Measurements from ENCODE around the gene ZNF385A. TPM values are rescaled to one million over a fixed set of nuclear protein-coding genes. Genes with fewer than 3 reads are reported as not detected.

The ZNF385A gene
- total and polyA plus RNA-seq, 2 of the 13 experiments (the other 11 are each of a cell fraction or from before 2014, with no cell fraction given), result 0.44 to 0.67 TPM

- TF ChIP-seq THAP7 (CRISPR knock-in tag; IDR thresholded peaks at IDR 0.05) (no peak), CCDC6 (CRISPR knock-in tag; IDR thresholded peaks at IDR 0.05) (no peak), NFIC (IDR thresholded peaks at IDR 0.05; ENCODE audit: low read length) (no peak), HIVEP1 (CRISPR knock-in tag; IDR thresholded peaks at IDR 0.05) (no peak; the same call in 1 of the 2 replicates), ZNF503 (CRISPR knock-in tag; IDR thresholded peaks at IDR 0.05) (no peak), ZNF619 (CRISPR knock-in tag; IDR thresholded peaks at IDR 0.05) (no peak), ZNF816 (CRISPR knock-in tag; IDR thresholded peaks at IDR 0.05; ENCODE audit: borderline replicate concordance) (no peak), TBX3 (IDR thresholded peaks at IDR 0.05; ENCODE audit: borderline replicate concordance) (no peak), ZNF644 (CRISPR knock-in tag; IDR thresholded peaks at IDR 0.05; ENCODE audit: low read depth) (no peak), ZKSCAN5 (CRISPR knock-in tag; IDR thresholded peaks at IDR 0.05) (no peak), TARDBP (CRISPR knock-in tag; IDR thresholded peaks at IDR 0.05) (no peak; the same call in none of the 2 replicates), ZFP36 (IDR thresholded peaks at IDR 0.05; ENCODE audit: borderline replicate concordance, low read depth, low read length, partially characterized antibody) (no peak), MXD4 (CRISPR knock-in tag; IDR thresholded peaks at IDR 0.05) (peak; percentile 62), ZNF225 (CRISPR knock-in tag; IDR thresholded peaks at IDR 0.05) (no peak), POLR2AphosphoS5 (IDR thresholded peaks at IDR 0.05; ENCODE audit: low read depth, low read length) (peak; percentile 90), MAFK (conservative IDR thresholded peaks at IDR 0.05 in 1 of 2, IDR thresholded peaks at IDR 0.05 in 1 of 2; ENCODE audit: low read length in 2 of 2) (no peak), GABPB1 (CRISPR knock-in tag; IDR thresholded peaks at IDR 0.05) (peak; percentile 46; the same call in 1 of the 2 replicates), ZNF484 (CRISPR knock-in tag; IDR thresholded peaks at IDR 0.05; ENCODE audit: borderline replicate concordance, low read depth) (no peak), NR2F2 (IDR thresholded peaks at IDR 0.05; ENCODE audit: borderline replicate concordance, low read depth) (no peak), EHMT2 (IDR thresholded peaks at IDR 0.05; ENCODE audit: borderline replicate concordance, low read depth, low read length) (no peak; the same call in 1 of the 2 replicates), ZNF703 (CRISPR knock-in tag; IDR thresholded peaks at IDR 0.05; ENCODE audit: borderline replicate concordance) (no peak), IKZF1 (IDR thresholded peaks at IDR 0.05) (no peak), CREBL2 (CRISPR knock-in tag; IDR thresholded peaks at IDR 0.05; ENCODE audit: borderline replicate concordance) (peak; percentile 39; the same call in 1 of the 2 replicates)
- TF ChIP-seq, protein P1, sequence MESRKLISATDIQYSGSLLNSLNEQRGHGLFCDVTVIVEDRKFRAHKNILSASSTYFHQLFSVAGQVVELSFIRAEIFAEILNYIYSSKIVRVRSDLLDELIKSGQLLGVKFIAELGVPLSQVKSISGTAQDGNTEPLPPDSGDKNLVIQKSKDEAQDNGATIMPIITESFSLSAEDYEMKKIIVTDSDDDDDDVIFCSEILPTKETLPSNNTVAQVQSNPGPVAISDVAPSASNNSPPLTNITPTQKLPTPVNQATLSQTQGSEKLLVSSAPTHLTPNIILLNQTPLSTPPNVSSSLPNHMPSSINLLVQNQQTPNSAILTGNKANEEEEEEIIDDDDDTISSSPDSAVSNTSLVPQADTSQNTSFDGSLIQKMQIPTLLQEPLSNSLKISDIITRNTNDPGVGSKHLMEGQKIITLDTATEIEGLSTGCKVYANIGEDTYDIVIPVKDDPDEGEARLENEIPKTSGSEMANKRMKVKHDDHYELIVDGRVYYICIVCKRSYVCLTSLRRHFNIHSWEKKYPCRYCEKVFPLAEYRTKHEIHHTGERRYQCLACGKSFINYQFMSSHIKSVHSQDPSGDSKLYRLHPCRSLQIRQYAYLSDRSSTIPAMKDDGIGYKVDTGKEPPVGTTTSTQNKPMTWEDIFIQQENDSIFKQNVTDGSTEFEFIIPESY (CRISPR knock-in tag; IDR thresholded peaks at IDR 0.05), result no peak; the same call in 1 of the 2 replicates
- TF ChIP-seq, protein P2, sequence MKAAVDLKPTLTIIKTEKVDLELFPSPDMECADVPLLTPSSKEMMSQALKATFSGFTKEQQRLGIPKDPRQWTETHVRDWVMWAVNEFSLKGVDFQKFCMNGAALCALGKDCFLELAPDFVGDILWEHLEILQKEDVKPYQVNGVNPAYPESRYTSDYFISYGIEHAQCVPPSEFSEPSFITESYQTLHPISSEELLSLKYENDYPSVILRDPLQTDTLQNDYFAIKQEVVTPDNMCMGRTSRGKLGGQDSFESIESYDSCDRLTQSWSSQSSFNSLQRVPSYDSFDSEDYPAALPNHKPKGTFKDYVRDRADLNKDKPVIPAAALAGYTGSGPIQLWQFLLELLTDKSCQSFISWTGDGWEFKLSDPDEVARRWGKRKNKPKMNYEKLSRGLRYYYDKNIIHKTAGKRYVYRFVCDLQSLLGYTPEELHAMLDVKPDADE (CRISPR knock-in tag; IDR thresholded peaks at IDR 0.05), result no peak
Observed at GRCh38 chr12:54324617-54325441, 59.7 kb downstream of the ZNF385A start, which contains the start of gene COPZ1 (continued).

Measured in HepG2 (cell line).